ENCODE data around the gene CYP3A7.
"Not testable (repeated sequence)": the region's sequence is repeated elsewhere in the genome, so short reads cannot be mapped to it uniquely, and the experiment has no call there.

Gene CYP3A7

GRCh38 chr7:99762680-99763327 lies 27.8 kb upstream of the CYP3A7 start:
- no peak overlapping the region for H3K9ac ChIP-seq (ENCODE audit: low read length)
- no peaks in the 10 kb centered on the region for H3K9me3 ChIP-seq (ENCODE audit: insufficient read depth, low read length)
- TF ChIP-seq EZH2phosphoT487 (IDR thresholded peaks at IDR 0.05; ENCODE audit: low read depth) (no peak), CTCF (IDR thresholded peaks at IDR 0.05; ENCODE audit: low read depth, low read length) (no peak)
- H3K27me3 ChIP-seq (ENCODE audit: low read depth, low read length) = peaks cover 75% of the 10 kb centered on the region
- peaks cover 4% of the 10 kb centered on the region; the same call in 1 of the 2 replicates for H4K20me1 ChIP-seq (ENCODE audit: insufficient read depth, low read length)
- H3K79me2 ChIP-seq (ENCODE audit: low read length) = no peaks in the 10 kb centered on the region
- H3K4me1 ChIP-seq (ENCODE audit: low read length) = peaks cover 6% of the 10 kb centered on the region
- H3K4me3 ChIP-seq (ENCODE audit: low read length) = no peak overlapping the region
- H3K27ac ChIP-seq (ENCODE audit: low read length) = no peak overlapping the region
- no peaks in the 10 kb centered on the region for H3K36me3 ChIP-seq (replicated peaks; ENCODE audit: low read depth, low read length)
- no peak overlapping the region for H2AFZ ChIP-seq (ENCODE audit: low read depth, low read length)
- H3K4me2 ChIP-seq (ENCODE audit: low read length) = no peak overlapping the region

GRCh38 chr7:99755085-99755484 lies 20.1 kb upstream of the CYP3A7 start:
- no peak overlapping the region for H2AFZ ChIP-seq (ENCODE audit: low read depth, low read length)
- H3K4me3 ChIP-seq (ENCODE audit: low read length) = no peak overlapping the region
- TF ChIP-seq CTCF (IDR thresholded peaks at IDR 0.05; ENCODE audit: low read depth, low read length) = no peak
- TF ChIP-seq EZH2phosphoT487 (IDR thresholded peaks at IDR 0.05; ENCODE audit: low read depth) = no peak
- H3K4me2 ChIP-seq (ENCODE audit: low read length) = no peak overlapping the region
- no peaks in the 10 kb centered on the region for H3K79me2 ChIP-seq (ENCODE audit: low read length)
- H3K36me3 ChIP-seq (replicated peaks; ENCODE audit: low read depth, low read length) = no peaks in the 10 kb centered on the region
- H3K27me3 ChIP-seq (ENCODE audit: low read depth, low read length) = peaks cover 54% of the 10 kb centered on the region
- no peaks in the 10 kb centered on the region for H3K9me3 ChIP-seq (ENCODE audit: insufficient read depth, low read length)
- H4K20me1 ChIP-seq (ENCODE audit: insufficient read depth, low read length) = no peaks in the 10 kb centered on the region
- no peak overlapping the region for H3K9ac ChIP-seq (ENCODE audit: low read length)
- no peaks in the 10 kb centered on the region for H3K4me1 ChIP-seq (ENCODE audit: low read length)
- H3K27ac ChIP-seq (ENCODE audit: low read length) = no peak overlapping the region

GRCh38 chr7:99752356-99752755 lies 17.4 kb upstream of the CYP3A7 start:
- H3K27me3 ChIP-seq (ENCODE audit: low read depth, low read length) = peaks cover 72% of the 10 kb centered on the region
- no peak overlapping the region for H3K27ac ChIP-seq (ENCODE audit: low read length)
- H3K79me2 ChIP-seq (ENCODE audit: low read length) = no peaks in the 10 kb centered on the region
- no peaks in the 10 kb centered on the region for H3K36me3 ChIP-seq (replicated peaks; ENCODE audit: low read depth, low read length)
- no peaks in the 10 kb centered on the region for H3K9me3 ChIP-seq (ENCODE audit: insufficient read depth, low read length)
- no peak overlapping the region for H3K4me2 ChIP-seq (ENCODE audit: low read length)
- H2AFZ ChIP-seq (ENCODE audit: low read depth, low read length) = no peak overlapping the region
- no peaks in the 10 kb centered on the region for H3K4me1 ChIP-seq (ENCODE audit: low read length)
- no peaks in the 10 kb centered on the region for H4K20me1 ChIP-seq (ENCODE audit: insufficient read depth, low read length)
- no peak for TF ChIP-seq CTCF (IDR thresholded peaks at IDR 0.05; ENCODE audit: low read depth, low read length)
- H3K4me3 ChIP-seq (ENCODE audit: low read length) = no peak overlapping the region
- H3K9ac ChIP-seq (ENCODE audit: low read length) = no peak overlapping the region

- not testable (repeated sequence) for H3K36me3 ChIP-seq (replicated peaks; ENCODE audit: low read depth, low read length); H3K4me3 ChIP-seq (ENCODE audit: low read length); H4K20me1 ChIP-seq (ENCODE audit: insufficient read depth, low read length); H3K4me2 ChIP-seq (ENCODE audit: low read length); H2AFZ ChIP-seq (ENCODE audit: low read depth, low read length); H3K27ac ChIP-seq (ENCODE audit: low read length); H3K9me3 ChIP-seq (ENCODE audit: insufficient read depth, low read length); H3K9ac ChIP-seq (ENCODE audit: low read length); H3K79me2 ChIP-seq (ENCODE audit: low read length); H3K4me1 ChIP-seq (ENCODE audit: low read length)
- peaks cover 64% of the 10 kb centered on the region for H3K27me3 ChIP-seq (ENCODE audit: low read depth, low read length)
Observed at GRCh38 chr7:99751322-99752052, 16.5 kb upstream of the CYP3A7 start.

Data from OCI-LY3 (cell line).